ENCODE results near the gene BSPH1.

GRCh38 chr19:48023011-48023410 lies 31.0 kb upstream of the BSPH1 start:
- TF ChIP-seq CTCF (IDR thresholded peaks at IDR 0.05) (no peak), POLR2A (IDR thresholded peaks at IDR 0.05) (no peak)

Data from Peyer's patch (tissue), 4 donors.